GM21381 (cell line): ENCODE results near the gene ANO10.
"Not testable (repeated sequence)": the region's sequence is repeated elsewhere in the genome, so short reads cannot be mapped to it uniquely, and the experiment has no call there.

ENCODE experiments used
- ATAC-seq: cut with Tn5 transposase; IDR thresholded peaks from one replicate; pipeline ENCODE4 v1.9.1; 2021; ENCODE audit warnings: mild to moderate bottlenecking, moderate library complexity; ENCODE audit not compliant: unreplicated experiment

The ANO10 gene

GRCh38 chr3:43522727-43523362 is 99.0 kb downstream of the ANO10 start:
- no peak for ATAC-seq

- no peak for ATAC-seq
Observed at GRCh38 chr3:43521941-43522340, 99.9 kb downstream of the ANO10 start.

- not testable (repeated sequence) for ATAC-seq
Observed at GRCh38 chr3:43518515-43518914, 103.3 kb downstream of the ANO10 start.

- ATAC-seq, result no peak
Observed at GRCh38 chr3:43515970-43516635, 105.7 kb downstream of the ANO10 start.

- no peak for ATAC-seq
Observed at GRCh38 chr3:43515208-43515917, 106.4 kb downstream of the ANO10 start.

- no peak for ATAC-seq
Observed at GRCh38 chr3:43512754-43513404, 108.9 kb downstream of the ANO10 start.

- ATAC-seq, result no peak
Observed at GRCh38 chr3:43506644-43507043, 115.2 kb downstream of the ANO10 start.

GRCh38 chr3:43505351-43505750 is 116.5 kb downstream of the ANO10 start:
- ATAC-seq, result no peak

- ATAC-seq, result no peak
Observed at GRCh38 chr3:43503067-43503728, 118.6 kb downstream of the ANO10 start.

- no peak for ATAC-seq
Observed at GRCh38 chr3:43499256-43499655, 122.6 kb downstream of the ANO10 start.

- ATAC-seq, result no peak
Observed at GRCh38 chr3:43497905-43498365, 123.9 kb downstream of the ANO10 start.

GRCh38 chr3:43497422-43497821 is 124.4 kb downstream of the ANO10 start:
- ATAC-seq, result no peak

- no peak for ATAC-seq
Observed at GRCh38 chr3:43496740-43497375, 125.0 kb downstream of the ANO10 start.

GRCh38 chr3:43492932-43493331 is 128.9 kb downstream of the ANO10 start:
- not testable (repeated sequence) for ATAC-seq

- not testable (repeated sequence) for ATAC-seq
Observed at GRCh38 chr3:43491807-43492206, 130.0 kb downstream of the ANO10 start.

GRCh38 chr3:43490640-43491185 is 131.1 kb downstream of the ANO10 start:
- ATAC-seq, result no peak

GRCh38 chr3:43489930-43490329 is 131.9 kb downstream of the ANO10 start:
- no peak for ATAC-seq

GRCh38 chr3:43485931-43486330 is 135.9 kb downstream of the ANO10 start:
- ATAC-seq, result no peak

GRCh38 chr3:43484926-43485488 is 136.8 kb downstream of the ANO10 start:
- ATAC-seq, result no peak

- ATAC-seq, result no peak
Observed at GRCh38 chr3:43481375-43481774, 140.4 kb downstream of the ANO10 start.
